Esophagus squamous epithelium (tissue), 4 donors: Measurements from ENCODE around the gene RPL13A.

Source experiments
- POLR2A ChIP-seq, 4 donors: fragments of 450-650 bp; IDR thresholded peaks; one replicate each; pipeline ENCODE4 v1.6.1; 2017; ENCODE audit warnings: antibody characterized with exemption in 4 of 4, mild to moderate bottlenecking in 4 of 4, moderate library complexity in 3 of 4
- TF ChIP-seq, protein P1 (sequence below), 6 experiments: fragments of 450-650 bp in 4 of 6; fragments of 200-600 bp in 2 of 6; sonication (generic) in 2 of 6; IDR thresholded peaks; one replicate each; pipeline ENCODE4 v1.5.1; 2016 to 2019; ENCODE audit warnings: antibody characterized with exemption in 6 of 6, mild to moderate bottlenecking in 4 of 6, moderate library complexity in 4 of 6

DNA sequence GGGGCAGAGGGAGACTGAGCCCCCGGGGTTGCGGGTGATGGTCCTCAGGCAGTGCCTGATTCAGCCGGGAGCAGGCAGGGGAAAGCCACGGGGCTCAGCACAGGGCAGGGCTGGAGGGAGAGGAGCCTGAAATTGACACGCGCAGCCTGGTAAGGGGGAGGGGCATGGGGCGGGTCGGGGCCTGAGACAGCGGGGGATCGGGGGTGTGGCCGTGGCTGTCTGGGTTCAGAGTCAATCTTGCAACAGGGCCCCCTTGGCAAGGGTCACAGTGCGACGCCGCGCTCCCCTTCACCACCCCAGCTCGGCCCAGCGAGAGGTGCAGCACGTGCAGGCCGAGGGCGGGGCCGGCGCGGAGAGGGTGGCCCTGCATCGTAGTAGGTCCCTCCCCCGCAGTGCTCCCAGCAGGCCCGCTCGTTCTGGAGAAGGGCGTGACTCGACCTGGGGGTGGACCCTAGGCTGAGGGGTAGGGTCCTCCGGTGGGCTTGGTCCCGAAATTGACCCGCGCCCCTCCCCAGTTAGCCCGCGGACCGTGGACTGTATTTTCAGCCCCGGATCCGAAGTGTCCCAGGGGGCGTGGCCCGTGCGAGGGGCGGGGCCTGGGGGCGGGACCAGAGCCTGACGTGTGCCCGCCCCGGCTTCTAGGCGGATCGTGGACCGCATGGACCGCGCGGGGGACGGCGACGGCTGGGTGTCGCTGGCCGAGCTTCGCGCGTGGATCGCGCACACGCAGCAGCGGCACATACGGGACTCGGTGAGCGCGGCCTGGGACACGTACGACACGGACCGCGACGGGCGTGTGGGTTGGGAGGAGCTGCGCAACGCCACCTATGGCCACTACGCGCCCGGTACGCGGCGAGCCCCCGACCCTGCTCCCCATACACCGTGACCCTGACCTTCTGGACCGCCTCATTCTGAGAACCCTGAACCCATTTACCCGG lies 46.4 kb downstream of the RPL13A start:
- TF ChIP-seq, protein P1, sequence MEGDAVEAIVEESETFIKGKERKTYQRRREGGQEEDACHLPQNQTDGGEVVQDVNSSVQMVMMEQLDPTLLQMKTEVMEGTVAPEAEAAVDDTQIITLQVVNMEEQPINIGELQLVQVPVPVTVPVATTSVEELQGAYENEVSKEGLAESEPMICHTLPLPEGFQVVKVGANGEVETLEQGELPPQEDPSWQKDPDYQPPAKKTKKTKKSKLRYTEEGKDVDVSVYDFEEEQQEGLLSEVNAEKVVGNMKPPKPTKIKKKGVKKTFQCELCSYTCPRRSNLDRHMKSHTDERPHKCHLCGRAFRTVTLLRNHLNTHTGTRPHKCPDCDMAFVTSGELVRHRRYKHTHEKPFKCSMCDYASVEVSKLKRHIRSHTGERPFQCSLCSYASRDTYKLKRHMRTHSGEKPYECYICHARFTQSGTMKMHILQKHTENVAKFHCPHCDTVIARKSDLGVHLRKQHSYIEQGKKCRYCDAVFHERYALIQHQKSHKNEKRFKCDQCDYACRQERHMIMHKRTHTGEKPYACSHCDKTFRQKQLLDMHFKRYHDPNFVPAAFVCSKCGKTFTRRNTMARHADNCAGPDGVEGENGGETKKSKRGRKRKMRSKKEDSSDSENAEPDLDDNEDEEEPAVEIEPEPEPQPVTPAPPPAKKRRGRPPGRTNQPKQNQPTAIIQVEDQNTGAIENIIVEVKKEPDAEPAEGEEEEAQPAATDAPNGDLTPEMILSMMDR (IDR thresholded peaks at IDR 0.05): peak in 5 of 6 experiments; percentile 19 to 54 (median 40)
- no peak for TF ChIP-seq POLR2A (IDR thresholded peaks at IDR 0.05)
